Measurements from ENCODE around the gene DCC. TPM values are rescaled to one million over a fixed set of nuclear protein-coding genes. Genes with fewer than 3 reads are reported as not detected.

DCC gene
- total and polyA plus RNA-seq, 4 donors: 0.16 to 5.3 (median 2.5) TPM

DNA sequence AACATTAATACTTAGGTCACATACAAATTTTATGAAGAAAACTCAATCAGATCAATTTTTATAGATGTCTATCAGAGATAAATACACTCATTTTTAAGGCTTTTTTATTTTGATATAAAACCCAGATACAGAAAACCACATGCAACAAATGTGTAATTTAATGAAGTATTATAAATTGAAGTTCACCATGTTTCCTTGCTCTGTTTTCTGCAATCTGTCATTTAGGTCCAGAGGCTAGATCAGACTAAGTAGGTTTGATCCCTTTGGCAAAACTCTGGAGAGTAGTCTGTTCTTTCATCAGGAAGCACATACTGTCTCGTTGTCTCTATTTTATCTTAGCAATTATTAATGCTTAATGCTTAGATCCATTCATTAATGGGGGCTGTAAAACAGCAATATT, 1042.9 kb downstream of the DCC start:
- ATAC-seq (ENCODE audit: insufficient read depth, low FRiP score) (no peak), DNase-seq (no peak)
- TF ChIP-seq, protein P1, sequence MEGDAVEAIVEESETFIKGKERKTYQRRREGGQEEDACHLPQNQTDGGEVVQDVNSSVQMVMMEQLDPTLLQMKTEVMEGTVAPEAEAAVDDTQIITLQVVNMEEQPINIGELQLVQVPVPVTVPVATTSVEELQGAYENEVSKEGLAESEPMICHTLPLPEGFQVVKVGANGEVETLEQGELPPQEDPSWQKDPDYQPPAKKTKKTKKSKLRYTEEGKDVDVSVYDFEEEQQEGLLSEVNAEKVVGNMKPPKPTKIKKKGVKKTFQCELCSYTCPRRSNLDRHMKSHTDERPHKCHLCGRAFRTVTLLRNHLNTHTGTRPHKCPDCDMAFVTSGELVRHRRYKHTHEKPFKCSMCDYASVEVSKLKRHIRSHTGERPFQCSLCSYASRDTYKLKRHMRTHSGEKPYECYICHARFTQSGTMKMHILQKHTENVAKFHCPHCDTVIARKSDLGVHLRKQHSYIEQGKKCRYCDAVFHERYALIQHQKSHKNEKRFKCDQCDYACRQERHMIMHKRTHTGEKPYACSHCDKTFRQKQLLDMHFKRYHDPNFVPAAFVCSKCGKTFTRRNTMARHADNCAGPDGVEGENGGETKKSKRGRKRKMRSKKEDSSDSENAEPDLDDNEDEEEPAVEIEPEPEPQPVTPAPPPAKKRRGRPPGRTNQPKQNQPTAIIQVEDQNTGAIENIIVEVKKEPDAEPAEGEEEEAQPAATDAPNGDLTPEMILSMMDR (IDR thresholded peaks at IDR 0.05; ENCODE audit: control extremely low read depth, extremely low read depth): no peak
- Histone ChIP-seq H3K9me3 (ENCODE audit: control insufficient read depth in 4 of 4, insufficient read depth in 3 of 4, low read length in 3 of 4) (no peaks in the 10 kb centered on the region), H3K9ac (ENCODE audit: insufficient read depth in 1 of 2, low read length in 2 of 2) (no peak overlapping the region), H3K4me1 (ENCODE audit: control insufficient read depth in 5 of 5, insufficient read depth in 5 of 5, low read length in 5 of 5) (no peaks in the 10 kb centered on the region), H3K27me3 (ENCODE audit: control insufficient read depth in 3 of 3, insufficient read depth in 3 of 3, low read length in 2 of 3) (no peaks in the 10 kb centered on the region), H3K27ac (ENCODE audit: low read depth in 1 of 2, low read length in 1 of 2) (no peak overlapping the region), H3K4me3 (no peak overlapping the region), H3K36me3 (ENCODE audit: control insufficient read depth in 4 of 4, insufficient read depth in 4 of 4, low read length in 4 of 4) (no peaks in the 10 kb centered on the region)
- WGBS, 2 donors: 52 to 64% methylated on average over 1 of the region's 1 CpG

DNA sequence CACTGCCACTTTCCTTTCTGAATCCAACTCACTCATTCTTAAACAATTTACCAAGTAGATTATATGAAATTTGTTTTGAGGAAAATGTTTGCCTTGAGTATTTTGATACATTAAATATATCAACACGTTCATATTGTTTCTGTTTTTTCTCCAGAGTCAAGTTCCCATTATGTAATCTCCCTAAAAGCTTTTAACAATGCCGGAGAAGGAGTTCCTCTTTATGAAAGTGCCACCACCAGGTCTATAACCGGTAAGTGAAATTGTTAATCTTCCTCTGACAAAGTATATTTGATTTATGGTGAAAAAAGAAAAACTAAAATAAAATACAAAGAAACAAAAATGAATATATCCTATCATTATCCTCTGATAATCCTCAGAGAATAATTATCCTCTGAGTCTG, 1045.9 kb downstream of the DCC start:
- ATAC-seq (ENCODE audit: insufficient read depth, low FRiP score): no peak
- no peaks in the 10 kb centered on the region for H3K27me3 ChIP-seq (ENCODE audit: control insufficient read depth in 3 of 3, insufficient read depth in 3 of 3, low read length in 2 of 3)
- 20 to 41% methylated on average over 3 of the region's 3 CpGs for WGBS, 2 donors
- H3K9ac ChIP-seq (ENCODE audit: insufficient read depth in 1 of 2, low read length in 2 of 2): no peak overlapping the region
- H3K9me3 ChIP-seq (ENCODE audit: control insufficient read depth in 4 of 4, insufficient read depth in 3 of 4, low read length in 3 of 4): no peaks in the 10 kb centered on the region
- no peak overlapping the region for H3K4me3 ChIP-seq
- H3K4me1 ChIP-seq (ENCODE audit: control insufficient read depth in 5 of 5, insufficient read depth in 5 of 5, low read length in 5 of 5): no peaks in the 10 kb centered on the region
- H3K36me3 ChIP-seq (ENCODE audit: control insufficient read depth in 4 of 4, insufficient read depth in 4 of 4, low read length in 4 of 4): no peaks in the 10 kb centered on the region
- TF ChIP-seq, protein P1 (IDR thresholded peaks at IDR 0.05; ENCODE audit: control extremely low read depth, extremely low read depth): no peak
- H3K27ac ChIP-seq (ENCODE audit: low read depth in 1 of 2, low read length in 1 of 2): no peak overlapping the region
- no peak for DNase-seq

DNA sequence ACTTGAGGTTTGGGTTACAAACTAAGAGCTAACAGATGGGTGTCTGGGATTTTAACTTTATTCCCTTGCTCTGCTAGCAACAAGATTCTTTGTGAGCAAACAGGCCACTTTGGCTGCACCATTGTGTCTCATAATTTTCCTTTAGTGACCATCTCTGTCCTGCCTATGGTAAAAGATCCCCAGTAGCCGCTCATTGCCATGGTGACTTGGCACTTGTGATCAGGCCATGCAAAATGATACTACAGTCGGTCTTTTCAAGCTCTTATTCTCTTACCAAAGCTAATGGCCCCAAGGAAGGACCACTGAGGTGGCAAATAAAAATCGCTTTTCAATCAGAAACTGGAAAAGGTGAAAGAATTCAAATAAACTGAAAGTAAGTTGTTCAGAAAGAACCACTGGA, 1047.6 kb downstream of the DCC start:
- no peaks in the 10 kb centered on the region for H3K4me1 ChIP-seq (ENCODE audit: control insufficient read depth in 5 of 5, insufficient read depth in 5 of 5, low read length in 5 of 5)
- WGBS, 2 donors: 60 to 75% methylated on average over 3 of the region's 3 CpGs
- H3K9ac ChIP-seq (ENCODE audit: insufficient read depth in 1 of 2, low read length in 2 of 2): no peak overlapping the region
- H3K4me3 ChIP-seq: no peak overlapping the region
- H3K27ac ChIP-seq (ENCODE audit: low read depth in 1 of 2, low read length in 1 of 2): no peak overlapping the region
- no peaks in the 10 kb centered on the region for H3K27me3 ChIP-seq (ENCODE audit: control insufficient read depth in 3 of 3, insufficient read depth in 3 of 3, low read length in 2 of 3)
- DNase-seq (no peak), ATAC-seq (ENCODE audit: insufficient read depth, low FRiP score) (no peak)
- TF ChIP-seq, protein P1 (IDR thresholded peaks at IDR 0.05; ENCODE audit: control extremely low read depth, extremely low read depth): no peak
- H3K36me3 ChIP-seq (ENCODE audit: control insufficient read depth in 4 of 4, insufficient read depth in 4 of 4, low read length in 4 of 4): no peaks in the 10 kb centered on the region
- no peaks in the 10 kb centered on the region for H3K9me3 ChIP-seq (ENCODE audit: control insufficient read depth in 4 of 4, insufficient read depth in 3 of 4, low read length in 3 of 4)

DNA sequence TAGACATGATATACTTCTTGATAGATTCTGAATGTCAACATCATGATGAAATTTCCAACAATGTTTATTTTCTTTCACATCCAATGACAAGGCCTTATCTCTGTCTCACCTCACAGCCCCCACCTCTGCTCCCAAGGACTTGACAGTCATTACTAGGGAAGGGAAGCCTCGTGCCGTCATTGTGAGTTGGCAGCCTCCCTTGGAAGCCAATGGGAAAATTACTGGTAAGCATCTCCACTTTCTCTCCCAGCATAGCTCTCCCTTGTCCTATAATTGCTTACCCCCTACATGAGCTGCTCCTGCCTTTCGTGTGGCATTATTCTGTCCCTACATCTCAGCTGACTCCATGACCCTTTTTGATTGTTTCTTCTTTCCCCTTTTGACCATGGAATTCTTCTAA, 1062.7 kb downstream of the DCC start:
- Histone ChIP-seq H3K4me1 (ENCODE audit: control insufficient read depth in 5 of 5, insufficient read depth in 5 of 5, low read length in 5 of 5) (no peaks in the 10 kb centered on the region), H3K4me3 (no peak overlapping the region), H3K27ac (ENCODE audit: low read depth in 1 of 2, low read length in 1 of 2) (no peak overlapping the region), H3K27me3 (ENCODE audit: control insufficient read depth in 3 of 3, insufficient read depth in 3 of 3, low read length in 2 of 3) (no peaks in the 10 kb centered on the region), H3K36me3 (ENCODE audit: control insufficient read depth in 4 of 4, insufficient read depth in 4 of 4, low read length in 4 of 4) (no peaks in the 10 kb centered on the region), H3K9me3 (ENCODE audit: control insufficient read depth in 4 of 4, insufficient read depth in 3 of 4, low read length in 3 of 4) (no peaks in the 10 kb centered on the region), H3K9ac (ENCODE audit: insufficient read depth in 1 of 2, low read length in 2 of 2) (no peak overlapping the region)
- no peak for ATAC-seq (ENCODE audit: insufficient read depth, low FRiP score)
- TF ChIP-seq, protein P1 (IDR thresholded peaks at IDR 0.05; ENCODE audit: control extremely low read depth, extremely low read depth): no peak
- no peak for DNase-seq
- 68 to 78% methylated on average over 3 of the region's 3 CpGs for WGBS, 2 donors

All from lung (tissue), 12 donors.